Tibial nerve (tissue), 4 donors: ENCODE results near the gene SRSF1.

ENCODE experiments used
- EP300 ChIP-seq, 2 donors: sonication (generic); formaldehyde crosslinking; IDR thresholded peaks; one replicate each; pipeline ENCODE4 v1.6.1; 2017; ENCODE audit warnings: antibody characterized with exemption in 2 of 2, mild to moderate bottlenecking in 1 of 2
- TF ChIP-seq, protein P1 (sequence below), 5 experiments: fragments of 200-600 bp in 3 of 5; fragments of 450-650 bp in 2 of 5; sonication (generic) in 3 of 5; IDR thresholded peaks; one replicate each; pipeline ENCODE4 v1.5.1; 2016 to 2019; ENCODE audit warnings: antibody characterized with exemption in 5 of 5, mild to moderate bottlenecking in 3 of 5, moderate library complexity in 2 of 5

DNA sequence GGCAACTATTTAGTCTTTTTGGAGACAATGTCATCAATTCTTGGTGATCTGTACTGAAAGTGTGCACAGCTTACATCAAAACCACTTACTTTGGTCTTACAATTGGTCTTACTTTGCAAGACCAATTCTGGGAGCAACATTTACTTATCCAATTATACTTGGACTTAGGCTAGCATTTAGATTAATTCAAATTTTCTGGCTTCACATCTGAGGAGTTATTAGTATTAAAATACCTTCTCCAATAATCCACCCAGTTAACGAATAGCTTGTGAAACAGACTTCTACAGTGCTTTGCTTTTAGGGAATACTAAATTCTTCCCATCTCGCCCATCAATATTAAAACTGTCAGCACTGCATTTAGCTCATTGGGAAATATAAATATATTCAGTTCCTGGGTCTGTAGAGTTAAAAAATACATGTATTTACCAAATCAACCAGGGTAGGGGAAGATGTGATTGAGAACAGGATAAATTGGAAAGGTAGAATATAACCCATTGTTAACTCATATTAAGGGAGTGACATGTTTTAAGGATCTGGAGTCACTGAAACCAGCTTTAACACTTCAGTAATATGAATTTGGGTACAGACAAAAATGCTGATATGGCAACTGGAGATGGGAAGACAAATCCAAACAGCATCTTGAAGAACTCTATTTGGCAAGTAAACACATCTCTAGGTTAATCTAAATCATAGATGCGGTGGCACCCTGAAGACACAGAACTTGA, 9.8 kb downstream of the SRSF1 start:
- TF ChIP-seq, protein P1, sequence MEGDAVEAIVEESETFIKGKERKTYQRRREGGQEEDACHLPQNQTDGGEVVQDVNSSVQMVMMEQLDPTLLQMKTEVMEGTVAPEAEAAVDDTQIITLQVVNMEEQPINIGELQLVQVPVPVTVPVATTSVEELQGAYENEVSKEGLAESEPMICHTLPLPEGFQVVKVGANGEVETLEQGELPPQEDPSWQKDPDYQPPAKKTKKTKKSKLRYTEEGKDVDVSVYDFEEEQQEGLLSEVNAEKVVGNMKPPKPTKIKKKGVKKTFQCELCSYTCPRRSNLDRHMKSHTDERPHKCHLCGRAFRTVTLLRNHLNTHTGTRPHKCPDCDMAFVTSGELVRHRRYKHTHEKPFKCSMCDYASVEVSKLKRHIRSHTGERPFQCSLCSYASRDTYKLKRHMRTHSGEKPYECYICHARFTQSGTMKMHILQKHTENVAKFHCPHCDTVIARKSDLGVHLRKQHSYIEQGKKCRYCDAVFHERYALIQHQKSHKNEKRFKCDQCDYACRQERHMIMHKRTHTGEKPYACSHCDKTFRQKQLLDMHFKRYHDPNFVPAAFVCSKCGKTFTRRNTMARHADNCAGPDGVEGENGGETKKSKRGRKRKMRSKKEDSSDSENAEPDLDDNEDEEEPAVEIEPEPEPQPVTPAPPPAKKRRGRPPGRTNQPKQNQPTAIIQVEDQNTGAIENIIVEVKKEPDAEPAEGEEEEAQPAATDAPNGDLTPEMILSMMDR (IDR thresholded peaks at IDR 0.05): no peak
- TF ChIP-seq EP300 (IDR thresholded peaks at IDR 0.05): no peak
